HG03469 (cell line): ENCODE results near the gene SEPTIN3.

ENCODE experiments used
- ATAC-seq: cut with Tn5 transposase; IDR thresholded peaks from one replicate; pipeline ENCODE4 v1.9.1; 2021; ENCODE audit warnings: mild to moderate bottlenecking, moderate library complexity, moderate number of reproducible peaks; ENCODE audit not compliant: unreplicated experiment

The SEPTIN3 gene

GRCh38 chr22:41969110-41969646 lies at the start of gene SEPTIN3:
Gene SEPTIN3 (plus strand): TSS chr22:41969443. CDS start chr22:41971493, 2,050 bp downstream.
- ATAC-seq = no peak

GRCh38 chr22:41920271-41920976 lies 48.8 kb upstream of the SEPTIN3 start:
- ATAC-seq = no peak

- ATAC-seq = no peak
These were observed 46.9 kb upstream of the SEPTIN3 start for GRCh38 chr22:41922328-41922727.

- ATAC-seq = no peak
These were observed 46.2 kb upstream of the SEPTIN3 start for GRCh38 chr22:41922940-41923594.

- ATAC-seq = no peak
These were observed 45.5 kb upstream of the SEPTIN3 start for GRCh38 chr22:41923595-41924276.

- no peak for ATAC-seq
These were observed 43.3 kb upstream of the SEPTIN3 start for GRCh38 chr22:41925783-41926460.

GRCh38 chr22:41927813-41928212 lies 41.4 kb upstream of the SEPTIN3 start:
- ATAC-seq = no peak

- no peak for ATAC-seq
These were observed 40.4 kb upstream of the SEPTIN3 start for GRCh38 chr22:41928593-41929417.

- no peak for ATAC-seq
These were observed 39.8 kb upstream of the SEPTIN3 start for GRCh38 chr22:41929418-41929810.

GRCh38 chr22:41931701-41932269 lies 37.5 kb upstream of the SEPTIN3 start:
- ATAC-seq = no peak

- no peak for ATAC-seq
These were observed 36.9 kb upstream of the SEPTIN3 start for GRCh38 chr22:41932353-41932752.

GRCh38 chr22:41933411-41934177 lies 35.6 kb upstream of the SEPTIN3 start:
- ATAC-seq = no peak

GRCh38 chr22:41934284-41935014 lies 34.8 kb upstream of the SEPTIN3 start:
- ATAC-seq = no peak

GRCh38 chr22:41935015-41935351 lies 34.3 kb upstream of the SEPTIN3 start:
- no peak for ATAC-seq

- no peak for ATAC-seq
These were observed 33.7 kb upstream of the SEPTIN3 start for GRCh38 chr22:41935509-41935908.

- ATAC-seq = no peak
These were observed 32.4 kb upstream of the SEPTIN3 start for GRCh38 chr22:41936894-41937169.

GRCh38 chr22:41939981-41940831 lies 29.0 kb upstream of the SEPTIN3 start:
- peak; percentile 40 for ATAC-seq
